HG03025 (cell line): ENCODE measurements around the gene STXBP5.
"Not testable (repeated sequence)": the region's sequence is repeated elsewhere in the genome, so short reads cannot be mapped to it uniquely, and the experiment has no call there.

ENCODE experiments used
- ATAC-seq: cut with Tn5 transposase; IDR thresholded peaks from one replicate; pipeline ENCODE4 v1.9.1; 2021; ENCODE audit warnings: mild to moderate bottlenecking, moderate library complexity; ENCODE audit not compliant: unreplicated experiment, low FRiP score

STXBP5 gene

DNA sequence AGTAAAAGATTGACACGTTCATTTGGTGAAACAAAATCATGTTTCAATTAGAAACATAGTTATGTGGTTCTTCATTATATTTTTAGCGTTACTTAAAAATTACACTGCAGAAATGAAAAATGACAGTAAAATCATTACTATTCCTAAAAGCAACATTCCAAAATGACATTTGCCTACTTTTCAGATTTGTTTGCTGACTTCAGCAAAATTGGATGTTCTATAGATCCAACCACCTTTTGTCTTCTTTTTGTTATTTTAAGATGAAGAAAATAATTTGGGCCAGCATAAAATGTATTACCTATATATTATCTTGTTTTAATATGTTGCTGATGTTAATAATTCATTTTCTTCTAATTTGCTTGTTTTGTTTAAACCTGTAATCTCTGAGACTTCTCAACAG, 30.5 kb downstream of the STXBP5 start:
- ATAC-seq, result no peak

DNA sequence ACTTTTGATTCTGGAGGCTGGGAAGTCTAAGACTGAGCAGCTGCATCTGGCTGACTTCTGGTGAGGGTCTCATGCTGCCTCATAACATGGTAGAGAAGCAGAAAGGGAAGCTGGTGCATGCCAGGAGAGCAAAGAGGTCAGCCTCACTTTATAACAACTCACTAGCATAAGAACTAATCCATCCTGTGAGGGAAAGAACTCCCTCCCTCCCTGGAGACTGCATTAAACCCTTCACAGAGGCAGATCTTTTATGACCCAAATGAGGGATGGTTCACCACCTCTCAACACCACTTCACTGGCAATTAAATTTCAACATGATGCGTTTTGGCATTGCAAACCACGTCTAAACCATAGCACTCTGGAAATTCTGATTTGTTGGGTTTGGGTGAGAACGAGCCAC, 33.9 kb downstream of the STXBP5 start:
- no peak for ATAC-seq

- ATAC-seq, result no peak
Observed at GRCh38 chr6:147238906-147239305, 34.7 kb downstream of the STXBP5 start.

DNA sequence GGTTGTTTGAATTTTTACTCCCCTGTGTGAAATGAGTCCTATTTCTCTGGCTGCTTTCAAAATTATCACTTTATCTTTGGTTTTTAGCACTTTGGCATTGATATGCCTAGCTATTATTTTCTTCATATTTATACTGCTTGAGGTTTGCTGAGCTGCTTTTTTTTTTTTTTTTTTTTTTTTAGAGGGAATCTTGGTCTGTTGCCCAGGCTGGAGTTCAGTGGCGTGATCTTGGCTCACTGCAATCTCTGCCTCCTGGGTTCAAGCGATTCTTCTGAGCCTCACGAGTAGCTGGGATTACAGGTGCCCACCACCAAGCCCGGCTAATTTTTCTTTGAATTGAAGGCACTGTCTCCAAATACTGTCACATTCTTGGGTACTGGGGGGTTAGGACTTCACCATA, 40.6 kb downstream of the STXBP5 start:
- no peak for ATAC-seq

- ATAC-seq, result no peak
Observed at GRCh38 chr6:147245693-147246092, 41.5 kb downstream of the STXBP5 start.

- no peak for ATAC-seq
Observed at GRCh38 chr6:147246853-147247635, 42.8 kb downstream of the STXBP5 start.

DNA sequence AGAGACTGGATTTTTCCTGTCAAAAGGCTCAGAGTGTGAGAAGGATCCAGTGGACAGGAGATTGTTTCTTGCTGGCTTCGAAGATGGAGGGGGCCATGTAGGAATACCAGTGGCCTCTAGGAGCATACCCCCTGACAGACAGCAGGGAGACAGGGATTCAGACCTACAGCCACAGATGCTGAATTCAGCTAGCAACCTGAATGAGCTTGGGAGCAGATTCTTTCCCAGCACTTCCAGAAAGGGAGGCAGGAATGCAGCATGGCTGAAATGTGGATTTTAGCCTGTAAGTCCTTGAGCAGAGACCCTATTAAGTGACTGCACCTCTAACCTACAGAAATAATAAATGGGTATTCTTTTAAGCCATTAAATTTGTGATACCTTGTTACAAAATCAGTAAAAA, 44.6 kb downstream of the STXBP5 start:
- no peak for ATAC-seq

DNA sequence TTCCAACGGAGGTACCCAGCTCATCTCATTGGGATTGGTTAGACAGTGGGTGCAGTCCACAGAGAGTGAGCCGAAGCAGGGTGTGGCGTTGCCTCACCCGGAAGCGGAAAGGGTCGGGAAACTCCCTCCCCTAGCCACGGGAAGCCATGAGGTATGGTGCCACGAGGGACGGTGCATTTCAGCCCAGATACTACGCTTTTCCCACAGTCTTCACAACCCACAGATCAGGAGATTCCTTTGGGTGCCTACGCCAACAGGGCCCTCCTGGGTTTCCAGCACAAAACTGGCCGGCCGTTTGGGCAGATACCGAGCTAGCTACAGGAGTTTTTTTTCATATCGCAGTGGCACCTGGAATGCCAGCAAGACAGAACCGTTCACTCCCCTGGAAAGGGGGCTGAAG, 46.9 kb downstream of the STXBP5 start:
- ATAC-seq, result no peak

DNA sequence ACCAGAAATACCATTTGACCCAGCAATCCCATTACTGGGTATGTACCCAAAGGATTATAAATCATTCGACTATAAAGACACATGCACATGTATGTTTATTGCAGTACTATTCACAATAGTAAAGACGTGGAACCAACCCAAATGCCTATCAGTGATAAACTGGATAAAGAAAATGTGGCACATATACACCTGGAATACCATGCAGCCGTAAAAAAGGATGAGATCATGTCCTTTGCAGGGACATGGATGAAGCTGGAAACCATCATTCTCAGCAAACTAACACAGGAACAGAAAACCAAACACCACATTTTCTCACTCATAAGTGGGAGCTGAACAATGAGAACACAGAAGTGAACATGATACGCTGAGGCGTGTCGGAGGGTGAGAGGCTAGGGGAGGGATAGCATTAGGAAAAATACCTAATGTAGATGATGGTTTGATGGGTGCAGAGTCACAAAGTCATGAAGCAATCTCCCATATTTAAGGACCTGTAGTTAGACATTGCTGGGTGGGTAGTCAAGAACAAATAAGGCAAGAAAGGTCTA, 50.8 kb downstream of the STXBP5 start:
- ATAC-seq, result not testable (repeated sequence)

- no peak for ATAC-seq
Observed at GRCh38 chr6:147255948-147256674, 51.9 kb downstream of the STXBP5 start.

DNA sequence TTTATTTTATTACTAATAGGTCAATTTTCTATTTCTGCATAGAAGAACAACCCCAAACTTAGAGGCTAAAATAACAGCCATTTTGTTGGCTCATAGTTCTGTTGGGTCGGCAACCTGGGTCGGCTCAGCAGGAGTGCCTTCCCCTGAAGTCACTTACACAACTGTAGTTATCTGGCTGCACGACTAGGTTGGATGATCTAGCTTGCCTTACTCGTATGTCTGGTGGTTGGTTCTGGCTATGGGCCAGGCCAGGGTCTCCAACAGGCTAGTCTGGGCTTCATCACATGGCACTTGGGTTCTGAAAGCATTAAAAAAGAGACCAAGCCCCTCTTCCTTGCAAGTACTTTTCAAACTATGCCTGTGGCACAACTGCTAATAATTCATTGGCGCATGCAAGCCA, 53.5 kb downstream of the STXBP5 start:
- no peak for ATAC-seq

- no peak for ATAC-seq
Observed at GRCh38 chr6:147260091-147260490, 55.9 kb downstream of the STXBP5 start.

- ATAC-seq, result no peak
Observed at GRCh38 chr6:147262946-147263345, 58.7 kb downstream of the STXBP5 start.

- no peak for ATAC-seq
Observed at GRCh38 chr6:147266821-147267220, 62.6 kb downstream of the STXBP5 start.

GRCh38 chr6:147267658-147268057, 63.4 kb downstream of the STXBP5 start:
- no peak for ATAC-seq

- ATAC-seq, result no peak
Observed at GRCh38 chr6:147268254-147268653, 64.0 kb downstream of the STXBP5 start.

- ATAC-seq, result no peak
Observed at GRCh38 chr6:147274012-147274411, 69.8 kb downstream of the STXBP5 start.

GRCh38 chr6:147274776-147275175, 70.6 kb downstream of the STXBP5 start:
- ATAC-seq, result no peak

GRCh38 chr6:147278891-147279290, 74.7 kb downstream of the STXBP5 start:
- ATAC-seq, result no peak

GRCh38 chr6:147279427-147279826, 75.2 kb downstream of the STXBP5 start:
- ATAC-seq, result no peak

GRCh38 chr6:147281895-147282565, 77.8 kb downstream of the STXBP5 start:
- ATAC-seq, result no peak
